Renal cortex interstitium (tissue), 11 donors: ENCODE results near the gene CDK8. TPM values are rescaled to one million over a fixed set of nuclear protein-coding genes. Genes with fewer than 3 reads are reported as not detected.
"Not testable (repeated sequence)": the region's sequence is repeated elsewhere in the genome, so short reads cannot be mapped to it uniquely, and the experiment has no call there.

Experiments used
- DNase-seq, 11 donors: peaks; one replicate each; pipeline ENCODE4 v3.0.0-alpha.2; 2013; ENCODE audit warnings: low read depth in 9 of 11, low spot score in 4 of 11; ENCODE audit errors: extremely low read depth in 1 of 11
- polyA plus RNA-seq, 3 donors: library from polyadenylated mRNA; unstranded; fragments of 120-200 nt; gene quantifications; one replicate each; pipeline ENCODE4 v1.2.1, GENCODE V29; 2013; ENCODE audit not compliant: insufficient read length in 3 of 3

Gene CDK8
- polyA plus RNA-seq, 3 donors = 19.1 to 25.2 (median 23.5) TPM

- peak in 1 of 11 donors; percentile 19 for DNase-seq
These were observed 7.8 kb upstream of the CDK8 start for GRCh38 chr13:26246154-26246553.

DNA sequence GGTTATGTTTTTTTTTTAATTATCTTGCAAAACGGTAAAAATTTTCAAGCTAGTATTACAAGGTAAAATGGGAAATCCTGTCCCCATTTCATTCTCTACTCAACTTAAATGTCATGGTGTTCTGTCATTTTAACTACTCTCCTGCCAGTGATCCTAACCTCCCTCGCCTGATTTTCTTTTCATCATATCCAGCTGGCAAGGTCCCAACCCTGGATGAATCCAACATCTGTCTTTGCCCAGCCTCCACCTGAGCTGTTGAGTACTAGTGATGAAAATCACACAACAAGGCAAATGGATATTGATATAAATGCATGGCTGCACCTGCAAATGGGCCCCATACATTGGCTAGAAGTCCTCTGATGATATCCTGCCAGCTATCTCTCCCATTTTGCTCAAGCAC lies 6.9 kb upstream of the CDK8 start:
- no peak for DNase-seq

DNA sequence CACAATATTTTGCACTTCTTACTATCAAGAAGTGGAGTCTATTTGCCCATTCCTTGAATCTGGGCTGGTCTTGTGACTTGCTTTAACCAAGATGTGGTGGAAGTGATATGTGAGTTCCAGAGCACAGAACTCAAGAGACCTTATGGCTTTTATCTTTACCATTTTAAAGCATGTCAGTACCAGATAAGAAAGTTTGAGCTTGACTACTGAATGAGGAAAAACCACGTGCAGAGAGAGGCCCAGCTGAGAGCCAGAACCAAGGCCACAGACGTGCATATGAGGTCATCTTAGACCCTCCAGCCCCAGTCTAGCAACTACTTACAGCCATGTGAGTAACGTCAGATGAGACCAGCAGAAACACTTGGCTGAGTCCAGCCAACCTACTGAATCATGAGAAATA lies 6.3 kb upstream of the CDK8 start:
- DNase-seq = no peak

DNA sequence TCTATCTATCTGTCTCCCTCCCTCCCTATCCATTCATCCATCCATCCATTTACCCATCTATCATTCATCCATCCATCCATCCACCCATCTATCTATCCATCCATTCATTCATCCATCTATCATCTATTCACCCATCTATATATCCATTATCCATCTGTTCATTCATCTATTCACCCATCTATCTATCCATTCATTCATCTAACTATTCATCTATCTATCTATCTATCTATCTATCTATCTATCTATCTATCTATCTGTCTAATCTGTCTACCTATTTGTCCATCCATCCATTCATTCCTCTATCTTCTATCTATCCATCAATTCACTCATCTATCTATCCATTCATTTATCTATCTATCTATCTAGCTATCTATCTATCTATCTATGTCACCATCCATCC lies 4.4 kb upstream of the CDK8 start:
- no peak for DNase-seq

DNA sequence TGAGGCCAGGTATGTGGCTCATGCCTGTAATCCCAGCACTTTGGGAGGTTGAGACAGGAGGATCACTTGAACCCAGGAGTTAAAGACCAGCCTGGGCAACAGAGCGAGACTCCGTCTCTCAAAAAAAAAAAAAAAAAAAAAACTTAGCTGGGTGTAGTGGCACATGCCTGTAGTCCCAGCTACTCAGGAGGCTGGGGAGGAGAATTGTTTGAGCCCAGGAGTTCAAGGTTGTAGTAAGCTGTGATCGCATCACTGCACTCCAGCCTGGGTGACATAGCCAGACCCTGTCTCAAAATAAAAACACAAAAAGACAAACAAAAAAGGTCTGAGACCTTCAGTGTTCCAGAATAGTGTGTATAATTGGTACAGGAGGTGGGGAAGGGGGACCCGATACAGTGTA lies 1.9 kb upstream of the CDK8 start:
- DNase-seq = not testable (repeated sequence)

DNA sequence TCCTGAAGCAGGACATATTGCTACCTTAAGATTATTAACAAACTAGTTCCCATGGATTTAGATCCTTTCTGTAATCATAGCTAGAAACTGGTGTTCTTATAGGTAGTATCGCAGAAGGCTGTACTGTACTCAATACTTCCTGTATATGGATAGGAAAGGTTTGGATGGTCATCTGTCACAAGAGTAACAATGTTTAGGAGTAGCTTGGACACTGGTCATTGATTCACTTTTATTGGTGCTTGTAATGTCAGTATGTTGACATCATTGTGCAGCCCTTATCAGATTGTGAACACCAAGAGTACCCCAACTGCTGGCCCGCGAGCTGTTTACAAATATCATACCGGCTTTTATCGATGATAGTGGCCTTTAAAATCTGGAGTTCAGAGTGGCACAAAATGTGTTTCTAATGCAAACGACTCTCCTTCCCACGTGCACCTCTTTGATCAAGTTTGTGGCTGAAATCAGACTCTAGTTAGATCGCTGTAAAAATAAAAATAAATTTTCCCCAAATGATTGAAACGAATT lies 605 bp upstream of the CDK8 start:
- no peak for DNase-seq

DNA sequence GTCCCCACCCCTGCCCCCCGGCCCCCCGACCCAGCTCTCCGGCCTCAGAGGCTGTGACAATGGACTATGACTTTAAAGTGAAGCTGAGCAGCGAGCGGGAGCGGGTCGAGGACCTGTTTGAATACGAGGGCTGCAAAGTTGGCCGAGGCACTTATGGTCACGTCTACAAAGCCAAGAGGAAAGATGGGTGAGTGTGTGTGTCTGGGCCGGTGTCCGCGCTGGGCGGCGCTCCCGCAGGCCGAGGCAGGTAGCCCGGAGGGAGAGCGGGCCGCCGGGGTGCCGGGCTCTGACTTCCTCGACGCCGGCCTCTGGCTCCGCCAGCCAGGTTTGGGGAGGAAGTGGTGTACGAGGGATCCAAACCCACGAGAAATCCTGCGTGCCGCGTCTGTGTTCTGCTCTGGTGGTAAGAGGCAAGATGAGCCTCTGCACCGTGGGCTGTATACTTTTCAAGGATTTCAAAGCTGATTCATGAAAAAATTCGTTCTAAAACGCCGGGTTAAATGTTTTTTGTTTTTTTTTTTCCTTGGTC lies 718 bp downstream of the CDK8 start:
- peak in 5 of 11 donors; percentile 15 to 51 (median 39) for DNase-seq

DNA sequence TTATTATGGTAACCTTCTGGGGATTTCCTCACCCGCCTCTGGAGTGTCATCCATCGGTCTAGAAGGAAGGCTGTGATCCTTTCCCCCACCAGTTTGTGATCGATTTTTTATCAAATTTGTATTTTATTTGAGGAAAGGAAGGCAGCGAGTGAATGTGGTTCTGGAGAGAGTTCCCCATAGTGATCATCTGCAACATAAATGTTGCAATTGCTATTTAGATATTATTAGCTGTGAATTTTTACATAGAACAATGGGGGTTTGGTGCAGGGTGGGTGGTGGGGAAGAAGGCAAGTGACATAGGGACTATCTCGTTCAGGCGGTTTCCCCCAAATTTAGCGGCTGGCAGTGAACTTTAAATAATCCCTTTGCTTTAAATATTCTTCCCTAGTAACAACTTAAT lies 1.2 kb downstream of the CDK8 start:
- no peak for DNase-seq

- DNase-seq = no peak
These were observed 1.9 kb downstream of the CDK8 start for GRCh38 chr13:26255691-26256277.

GRCh38 chr13:26257049-26257448 lies 3.1 kb downstream of the CDK8 start:
- no peak for DNase-seq

DNA sequence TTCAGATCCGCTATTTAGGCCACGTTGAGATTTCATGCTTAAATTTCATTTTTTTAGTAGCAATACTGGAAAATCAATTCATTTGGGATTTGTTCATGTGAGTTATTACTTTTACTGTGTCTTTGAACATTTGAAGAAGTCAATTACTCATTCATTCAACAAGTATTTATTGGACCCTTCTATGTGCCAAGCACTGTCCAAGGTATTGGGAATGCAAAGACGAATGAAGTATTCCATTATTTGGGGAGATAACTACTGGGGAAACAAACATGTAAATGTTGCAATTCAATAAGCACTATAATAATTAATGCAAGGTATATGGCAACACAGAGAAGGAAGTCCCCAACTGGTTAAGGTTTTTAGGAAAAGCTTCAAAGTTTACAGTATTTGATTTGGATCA lies 5.7 kb downstream of the CDK8 start:
- DNase-seq = no peak

DNA sequence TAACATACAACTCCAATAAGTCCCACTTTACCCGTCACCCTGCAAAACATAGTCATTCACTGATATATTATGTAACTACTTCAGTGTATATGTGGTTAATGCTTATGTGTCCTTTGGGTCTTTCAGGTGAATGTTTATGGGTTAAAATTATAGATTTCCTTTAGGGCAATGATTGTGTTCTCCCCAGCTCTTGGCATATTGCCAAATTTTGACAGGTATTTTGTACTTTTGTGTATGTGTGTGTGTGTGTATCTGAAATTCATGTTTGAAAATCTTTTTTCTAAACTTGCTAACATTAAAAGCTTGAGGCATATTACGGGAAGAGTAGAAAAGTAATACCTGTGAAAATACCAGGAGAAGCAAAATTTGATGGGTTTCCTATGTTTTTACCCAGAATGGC lies 8.2 kb downstream of the CDK8 start:
- DNase-seq = no peak

- no peak for DNase-seq
These were observed 12.4 kb downstream of the CDK8 start for GRCh38 chr13:26266311-26266710.

- no peak for DNase-seq
These were observed 16.8 kb downstream of the CDK8 start for GRCh38 chr13:26270707-26271106.

DNA sequence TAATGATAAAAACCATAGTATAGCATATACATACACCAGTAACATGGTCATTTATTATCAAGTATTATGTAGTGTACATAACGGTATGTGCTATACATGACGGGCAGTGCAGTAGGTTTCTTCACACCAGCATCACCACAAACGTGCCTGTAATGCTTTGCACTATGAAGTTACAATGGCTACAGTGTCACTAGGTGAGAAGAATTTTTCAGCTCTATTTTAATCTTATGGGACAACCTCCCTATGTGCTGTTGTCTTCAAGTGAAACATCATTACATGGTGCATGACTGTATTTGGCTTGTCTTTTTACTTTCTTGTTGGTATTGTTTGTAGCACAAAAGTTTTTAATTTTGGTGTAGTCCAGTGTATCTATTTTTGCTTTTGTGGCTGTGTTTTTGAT lies 18.7 kb downstream of the CDK8 start:
- no peak for DNase-seq

DNA sequence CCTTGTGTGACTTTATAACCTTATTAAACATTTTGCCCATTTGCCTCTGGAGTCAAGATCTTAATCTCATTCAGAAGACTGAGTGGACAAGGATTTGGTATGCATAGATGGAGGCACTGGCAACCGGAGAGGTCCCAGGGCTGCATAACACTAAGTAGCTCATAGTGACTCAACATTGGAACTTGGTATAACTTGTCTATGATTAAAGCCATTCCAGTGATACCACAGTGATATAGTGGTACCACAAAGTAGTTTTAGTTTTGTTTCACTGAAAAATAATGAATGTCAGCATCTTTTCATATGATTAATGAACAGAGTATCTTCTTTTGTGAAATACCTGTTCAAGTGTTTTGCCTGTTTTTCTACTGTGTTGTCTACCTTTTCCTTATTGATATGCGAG lies 26.4 kb downstream of the CDK8 start:
- no peak for DNase-seq

DNA sequence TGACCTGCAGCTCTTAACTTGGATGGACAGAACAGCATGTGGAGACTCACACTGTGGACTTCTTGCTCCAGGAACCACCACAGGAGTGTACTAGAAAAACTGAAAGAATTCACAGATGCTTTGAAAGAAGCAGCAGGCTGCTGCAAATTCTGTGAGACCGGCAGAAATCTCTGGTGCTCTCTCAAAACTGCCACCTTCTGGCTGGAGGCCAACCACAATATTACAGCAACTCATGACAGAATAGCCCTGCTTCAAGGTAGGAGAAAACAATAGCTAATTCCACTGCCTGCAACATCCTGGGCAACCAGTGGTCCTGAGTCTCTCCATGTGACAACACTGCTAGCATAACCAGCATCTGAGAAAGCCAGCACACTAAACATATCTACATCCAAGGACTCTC lies 26.9 kb downstream of the CDK8 start:
- DNase-seq = no peak

GRCh38 chr13:26285911-26286310 lies 32.0 kb downstream of the CDK8 start:
- not testable (repeated sequence) for DNase-seq

GRCh38 chr13:26288838-26289237 lies 34.9 kb downstream of the CDK8 start:
- DNase-seq = not testable (repeated sequence)

DNA sequence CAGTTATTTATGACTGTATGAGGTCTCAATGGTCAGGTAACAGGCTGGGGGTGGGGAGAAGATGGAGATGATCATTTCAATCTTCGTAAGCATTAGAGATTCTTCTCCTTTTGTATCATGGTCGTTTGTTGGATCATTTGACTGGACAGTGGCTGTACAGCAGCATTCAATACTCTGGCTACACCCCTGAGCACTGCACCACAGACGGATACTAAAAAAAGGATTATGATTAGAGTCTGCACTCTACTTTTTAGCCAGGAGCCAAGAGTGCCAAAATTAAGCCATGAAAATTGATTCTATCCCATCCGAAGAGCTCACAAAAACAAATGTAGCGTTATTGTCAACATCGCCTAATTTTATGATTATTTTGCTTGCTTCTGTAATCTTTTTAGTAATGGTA lies 41.9 kb downstream of the CDK8 start:
- DNase-seq = no peak

- no peak for DNase-seq
These were observed 45.3 kb downstream of the CDK8 start for GRCh38 chr13:26299168-26299750.
